Activated CD4-positive, CD25-positive, alpha-beta regulatory T cell treated with anti-CD3 and anti-CD28 coated beads, Interleukin-2, amount 50 U/mL, for 24 hours (primary cell): ENCODE results near the gene LRP5.
A peak's percentile ranks its signal among the peaks of the same experiment; 100 is the strongest.
"Not testable (repeated sequence)": the region's sequence is repeated elsewhere in the genome, so short reads cannot be mapped to it uniquely, and the experiment has no call there.

ENCODE experiments used
- ATAC-seq, 2 donors: fragments of 150-1000 bp; cut with Tn5 transposase; one replicate each; pipeline ENCODE4 v1.10.0; 2021; ENCODE audit warnings: mild to moderate bottlenecking in 1 of 2, moderate library complexity in 1 of 2

The LRP5 gene

GRCh38 chr11:68446046-68446725 lies 133.8 kb downstream of the LRP5 start:
- ATAC-seq, result no peak

GRCh38 chr11:68447015-68447801 lies 134.8 kb downstream of the LRP5 start:
- peak; percentile 94 to 96 for ATAC-seq

- ATAC-seq, result not testable (repeated sequence)
Measured at GRCh38 chr11:68447914-68448313, 135.5 kb downstream of the LRP5 start.

- ATAC-seq, result no peak
Measured at GRCh38 chr11:68448604-68449011, 136.2 kb downstream of the LRP5 start.

- no peak for ATAC-seq
Measured at GRCh38 chr11:68449951-68450350, 137.6 kb downstream of the LRP5 start.

- ATAC-seq, result no peak
Measured at GRCh38 chr11:68450711-68451110, 138.3 kb downstream of the LRP5 start.

GRCh38 chr11:68454767-68455166 lies 142.4 kb downstream of the LRP5 start:
- ATAC-seq, result no peak

GRCh38 chr11:68455485-68455884 lies 143.1 kb downstream of the LRP5 start:
- ATAC-seq, result no peak

- no peak for ATAC-seq
Measured at GRCh38 chr11:68457216-68457897, 145.0 kb downstream of the LRP5 start.

- no peak for ATAC-seq
Measured at GRCh38 chr11:68457898-68458249, 145.5 kb downstream of the LRP5 start.

- not testable (repeated sequence) for ATAC-seq
Measured at GRCh38 chr11:68458340-68458739, 145.9 kb downstream of the LRP5 start.

- ATAC-seq, result peak; percentile 91
Measured at GRCh38 chr11:68459886-68460740, 147.7 kb downstream of the LRP5 start.

- ATAC-seq, result peak in 1 of 2 donors; percentile 16
Measured at GRCh38 chr11:68460741-68461574, 148.6 kb downstream of the LRP5 start, which contains the start of gene PPP6R3. TSS of gene PPP6R3 (plus strand) at chr11:68460752. CDS start at chr11:68537665, 76,913 bp downstream.

- ATAC-seq, result no peak
Measured at GRCh38 chr11:68461575-68461917, 149.2 kb downstream of the LRP5 start.

- ATAC-seq, result no peak
Measured at GRCh38 chr11:68463714-68464113, 151.3 kb downstream of the LRP5 start.

GRCh38 chr11:68467201-68467834 lies 154.9 kb downstream of the LRP5 start:
- no peak for ATAC-seq

GRCh38 chr11:68468217-68468828 lies 155.9 kb downstream of the LRP5 start:
- peak; percentile 46 to 63 for ATAC-seq

- no peak for ATAC-seq
Measured at GRCh38 chr11:68469122-68469521, 156.7 kb downstream of the LRP5 start.

GRCh38 chr11:68469642-68470041 lies 157.3 kb downstream of the LRP5 start:
- ATAC-seq, result no peak

- ATAC-seq, result no peak
Measured at GRCh38 chr11:68470304-68470811, 158.0 kb downstream of the LRP5 start.
